ENCODE measurements around the gene DOCK11.
"Not testable (repeated sequence)": the region's sequence is repeated elsewhere in the genome, so short reads cannot be mapped to it uniquely, and the experiment has no call there.

DOCK11 gene

DNA sequence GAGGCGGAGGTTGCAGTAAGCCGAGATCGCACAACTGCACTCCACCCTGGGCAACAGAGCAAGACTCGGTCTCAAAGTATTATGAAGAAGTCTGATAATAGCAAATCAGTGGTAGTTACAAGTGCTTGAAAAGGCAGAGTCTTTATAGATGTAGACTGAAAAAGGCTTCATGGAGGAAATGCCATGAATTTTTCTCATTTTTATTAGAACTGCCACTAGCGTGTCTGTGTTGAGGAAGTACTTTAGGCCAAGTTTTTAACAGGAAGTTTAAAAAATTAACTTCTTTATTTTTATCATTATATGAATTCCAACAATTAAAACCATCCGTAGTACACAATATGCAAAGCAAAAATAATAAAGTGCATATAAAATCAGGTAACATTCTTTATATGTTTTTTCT is 199.0 kb downstream of the DOCK11 start:
- DNase-seq (ENCODE audit: low read depth in 2 of 2) = no peak

DNA sequence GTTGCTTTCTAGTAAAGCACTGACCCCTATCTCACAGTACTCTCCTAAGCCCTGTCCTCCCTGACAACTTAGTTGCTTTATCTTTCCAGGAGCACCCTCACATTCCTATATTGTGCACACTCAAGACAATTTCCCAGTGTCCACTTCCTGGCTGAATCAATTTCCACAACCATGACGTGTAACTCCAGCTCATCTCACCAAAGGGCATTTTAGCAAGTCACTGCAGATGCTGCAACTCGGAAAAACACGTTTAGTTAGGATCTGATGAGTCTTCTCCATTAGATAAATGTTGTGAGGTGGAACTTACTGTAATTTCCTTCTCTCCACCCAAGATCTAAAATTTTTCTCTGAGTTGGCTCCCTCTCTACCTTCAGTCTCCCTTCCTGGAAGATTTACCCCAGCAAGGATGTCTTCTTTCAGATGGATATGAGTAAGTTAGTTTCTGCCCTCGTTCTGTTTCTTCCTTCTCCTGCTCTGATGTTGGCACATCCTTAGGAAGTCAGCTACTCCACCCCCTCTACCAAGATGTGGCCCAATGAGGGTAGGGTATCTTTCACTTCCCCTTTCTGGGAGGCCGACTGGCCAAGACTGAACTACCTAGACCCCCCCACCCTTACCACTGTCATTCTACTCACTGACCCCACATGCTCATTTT is 203.0 kb downstream of the DOCK11 start:
- DNase-seq (ENCODE audit: low read depth in 2 of 2) = no peak

DNA sequence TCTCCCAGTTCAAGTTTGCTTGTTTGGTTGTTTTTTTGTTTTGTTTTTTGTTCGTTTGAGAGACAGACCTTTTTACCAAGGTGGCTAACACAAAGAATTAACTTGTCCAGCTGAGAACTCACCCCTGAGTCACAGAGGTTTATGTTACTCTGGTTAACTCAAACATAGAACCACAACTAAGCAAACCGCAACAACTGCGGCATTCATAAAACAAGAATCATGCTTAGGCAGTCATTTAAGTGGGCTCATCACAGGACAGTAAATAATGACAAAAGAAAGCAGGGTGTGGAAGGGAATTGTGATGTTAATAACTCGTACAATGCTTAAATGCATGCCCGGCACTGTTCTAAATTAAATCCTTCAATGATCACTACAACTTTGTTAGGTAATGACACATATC is 207.1 kb downstream of the DOCK11 start:
- DNase-seq (ENCODE audit: low read depth in 2 of 2) = no peak

GRCh38 chrX:118706681-118707080 is 211.1 kb downstream of the DOCK11 start:
- no peak for DNase-seq (ENCODE audit: low read depth in 2 of 2)

GRCh38 chrX:118714521-118714920 is 218.9 kb downstream of the DOCK11 start:
- no peak for DNase-seq (ENCODE audit: low read depth in 2 of 2)

DNA sequence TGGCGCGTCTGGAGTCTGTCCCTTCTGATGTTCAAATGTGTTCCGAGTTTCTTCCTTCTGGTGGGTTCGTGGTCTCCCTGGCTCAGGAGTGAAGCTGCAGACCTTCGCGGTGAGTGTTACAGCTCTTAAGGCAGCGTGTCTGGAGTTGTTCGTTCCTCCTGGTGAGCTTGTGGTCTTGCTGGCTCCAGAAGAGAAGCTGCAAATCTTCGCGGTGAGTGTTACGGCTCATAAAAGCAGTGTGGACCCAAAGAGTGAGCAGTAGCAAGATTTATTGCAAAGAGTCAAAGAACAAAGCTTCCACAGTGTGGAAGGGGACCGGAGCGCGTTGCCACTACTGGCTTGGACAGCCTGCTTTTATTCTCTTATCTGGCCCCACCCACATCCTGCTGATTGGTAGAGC is 220.3 kb downstream of the DOCK11 start:
- DNase-seq (ENCODE audit: low read depth in 2 of 2) = not testable (repeated sequence)

GRCh38 chrX:118716833-118717232 is 221.2 kb downstream of the DOCK11 start:
- not testable (repeated sequence) for DNase-seq (ENCODE audit: low read depth in 2 of 2)

GRCh38 chrX:118717678-118718391 is 222.2 kb downstream of the DOCK11 start:
- no peak for DNase-seq (ENCODE audit: low read depth in 2 of 2)

DNA sequence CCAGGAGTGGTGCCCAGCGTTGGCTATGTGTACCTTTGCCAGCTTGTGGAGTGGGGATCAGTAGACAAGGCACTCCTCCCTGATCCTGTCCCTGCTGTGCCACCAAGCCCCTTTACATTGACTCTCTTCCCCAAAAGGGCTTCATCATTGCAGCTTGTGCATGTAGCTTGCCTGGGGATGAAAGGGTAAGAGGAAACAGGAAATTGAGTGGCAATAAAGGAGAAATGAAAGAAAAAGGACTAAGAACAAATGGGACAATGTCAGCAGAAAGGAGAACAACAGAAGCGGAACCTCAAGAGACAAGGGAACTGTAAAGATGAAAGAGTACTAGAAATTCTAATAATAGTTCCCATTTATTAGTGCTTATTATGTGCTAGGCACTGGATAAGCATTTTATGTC is 223.1 kb downstream of the DOCK11 start:
- DNase-seq (ENCODE audit: low read depth in 2 of 2) = no peak

- DNase-seq (ENCODE audit: low read depth in 2 of 2) = no peak
Observed at GRCh38 chrX:118720058-118720707, 224.6 kb downstream of the DOCK11 start.

GRCh38 chrX:118723376-118723775 is 227.8 kb downstream of the DOCK11 start:
- DNase-seq (ENCODE audit: low read depth in 2 of 2) = no peak

GRCh38 chrX:118724365-118724764 is 228.8 kb downstream of the DOCK11 start:
- DNase-seq (ENCODE audit: low read depth in 2 of 2) = no peak

DNA sequence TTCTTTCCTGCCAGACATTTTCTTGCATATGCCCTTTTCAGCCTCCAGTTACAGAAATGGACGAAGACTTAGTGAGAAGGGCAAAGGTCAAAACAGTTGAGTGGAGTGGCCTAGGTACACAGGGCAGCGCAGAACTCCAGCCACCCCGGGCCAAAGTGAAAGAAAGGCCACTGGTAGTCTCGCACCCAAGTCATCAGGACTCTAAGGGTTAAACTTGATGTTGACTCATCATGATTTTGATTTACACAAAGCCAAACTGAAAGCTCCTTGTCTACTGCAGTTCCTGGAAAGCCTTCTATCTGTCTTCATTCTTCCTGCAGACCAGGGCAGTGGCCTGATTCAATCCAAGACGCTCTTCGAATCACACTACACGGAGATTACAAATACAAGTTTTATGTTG is 229.2 kb downstream of the DOCK11 start:
- no peak for DNase-seq (ENCODE audit: low read depth in 2 of 2)

DNA sequence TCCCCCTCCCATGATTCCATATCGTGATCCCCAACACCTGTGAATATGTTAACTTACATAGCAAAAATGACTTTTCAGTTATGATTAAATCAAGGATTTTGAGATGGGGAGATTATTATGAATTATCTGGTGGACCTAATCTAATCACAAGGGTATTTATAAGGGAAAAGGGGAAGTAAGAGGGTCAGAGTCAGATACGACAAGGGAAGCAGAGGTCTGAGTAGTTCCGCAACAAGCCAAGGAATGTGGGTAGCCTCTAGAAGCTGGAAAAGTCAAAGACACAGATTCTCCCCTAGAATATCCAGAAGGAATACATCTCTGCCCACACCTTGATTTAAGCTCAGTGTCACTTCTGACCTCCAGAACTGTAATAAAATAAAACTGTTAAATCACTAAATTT is 230.8 kb downstream of the DOCK11 start:
- no peak for DNase-seq (ENCODE audit: low read depth in 2 of 2)

DNA sequence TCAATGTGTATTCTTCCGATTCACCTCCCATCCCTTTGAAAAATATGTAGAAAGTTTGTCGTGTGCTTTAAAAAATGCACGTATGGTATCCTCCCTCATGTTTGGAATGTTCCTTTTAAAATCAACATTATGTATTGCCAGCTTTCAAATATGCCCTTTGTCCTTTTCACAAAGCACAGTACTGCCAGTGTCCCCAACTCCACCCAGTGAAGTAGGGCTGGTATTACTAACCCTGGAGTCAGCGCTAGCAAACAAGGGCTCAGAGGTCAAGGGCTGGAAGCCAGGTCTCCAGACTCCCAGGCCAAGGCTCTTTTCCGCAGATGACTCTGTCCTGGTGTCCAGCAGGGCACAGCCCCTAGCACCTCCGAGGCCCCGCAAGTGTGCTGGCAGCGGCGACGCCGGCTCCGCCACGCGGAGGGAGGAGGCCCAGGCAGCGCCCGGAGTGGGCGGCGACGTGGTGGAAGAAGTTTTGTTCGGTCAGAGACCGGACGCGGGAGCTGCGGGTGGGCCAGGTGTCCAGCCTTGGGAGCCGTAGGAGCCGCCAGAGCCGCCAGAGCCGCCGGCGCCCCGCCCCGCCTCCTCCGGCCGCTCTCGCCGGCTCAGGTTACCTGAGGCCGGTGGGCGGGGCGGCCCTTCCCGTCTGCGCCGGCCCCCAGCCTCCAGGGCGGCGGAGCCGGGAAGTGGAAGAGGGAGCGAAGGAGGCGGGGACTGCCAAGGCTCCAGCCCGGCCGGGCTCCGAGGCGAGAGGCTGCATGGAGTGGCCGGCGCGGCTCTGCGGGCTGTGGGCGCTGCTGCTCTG is 231.5 kb downstream of the DOCK11 start, which contains the start of gene IL13RA1:
Gene IL13RA1, plus strand, starts transcription at position 720 of the 799 bp plus-strand sequence. Its CDS starts 33 bp downstream, at position 753.
- no peak for DNase-seq (ENCODE audit: low read depth in 2 of 2)

DNA sequence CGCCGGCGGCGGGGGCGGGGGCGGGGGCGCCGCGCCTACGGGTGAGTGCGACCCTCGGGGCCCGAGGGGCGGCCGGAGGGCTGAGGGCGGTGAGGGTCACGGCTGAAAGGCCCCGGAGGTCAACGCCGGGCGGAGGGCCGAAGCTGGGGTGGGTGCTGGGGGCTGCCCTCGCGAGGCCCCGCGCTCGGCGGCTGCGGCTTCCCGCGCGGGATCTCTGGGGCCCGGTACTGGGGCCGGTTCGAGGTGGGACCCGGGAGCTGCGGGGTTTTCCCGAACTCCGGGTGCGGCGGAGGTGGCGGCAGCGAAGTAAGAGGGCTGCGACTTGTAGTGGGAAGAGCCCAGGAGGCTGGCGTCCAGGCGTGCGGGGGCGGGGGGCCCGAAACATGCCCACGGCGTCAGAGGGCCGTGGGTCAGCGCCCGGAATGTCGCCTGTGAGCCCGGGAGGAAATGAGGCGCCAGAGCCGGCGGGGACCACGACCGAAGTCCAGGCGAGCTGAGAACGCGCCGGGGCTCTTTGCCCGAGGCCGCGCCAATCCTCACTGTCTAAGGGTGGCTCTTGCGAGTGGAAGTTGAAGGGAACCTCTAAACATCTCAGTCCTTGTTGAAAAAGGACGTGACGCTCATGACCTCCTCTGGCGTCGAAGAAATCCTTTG is 232.2 kb downstream of the DOCK11 start:
- no peak for DNase-seq (ENCODE audit: low read depth in 2 of 2)

DNA sequence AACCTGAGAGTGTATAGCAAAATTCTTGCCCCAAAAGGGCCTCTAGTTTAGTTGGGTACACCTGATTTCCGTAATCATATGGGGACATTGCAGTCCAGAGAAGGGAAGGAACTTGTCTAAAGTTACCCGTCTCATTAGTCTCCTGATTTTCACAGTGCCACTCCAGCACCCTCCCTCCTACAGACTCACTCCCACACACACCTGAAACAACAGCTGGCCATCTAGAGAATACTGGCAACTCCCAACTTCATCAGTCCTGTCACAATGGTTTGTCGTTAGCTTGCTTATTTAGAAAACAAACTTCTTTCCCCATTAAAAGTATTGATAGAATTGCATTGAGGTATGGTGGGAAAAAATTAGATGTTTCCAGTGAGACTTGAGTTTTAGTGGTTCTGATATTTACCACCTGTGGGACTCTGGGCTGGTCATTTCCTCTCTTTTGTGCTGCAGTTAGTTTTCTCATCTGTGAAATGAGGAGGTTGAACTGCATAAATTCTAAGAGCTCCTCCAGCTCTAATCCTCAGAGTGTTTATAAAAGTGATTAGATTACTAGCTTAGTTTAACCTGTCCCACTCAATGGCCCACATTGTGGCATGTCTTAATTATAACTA is 233.5 kb downstream of the DOCK11 start:
- no peak for DNase-seq (ENCODE audit: low read depth in 2 of 2)

GRCh38 chrX:118730500-118731247 is 235.1 kb downstream of the DOCK11 start:
- DNase-seq (ENCODE audit: low read depth in 2 of 2) = no peak

DNA sequence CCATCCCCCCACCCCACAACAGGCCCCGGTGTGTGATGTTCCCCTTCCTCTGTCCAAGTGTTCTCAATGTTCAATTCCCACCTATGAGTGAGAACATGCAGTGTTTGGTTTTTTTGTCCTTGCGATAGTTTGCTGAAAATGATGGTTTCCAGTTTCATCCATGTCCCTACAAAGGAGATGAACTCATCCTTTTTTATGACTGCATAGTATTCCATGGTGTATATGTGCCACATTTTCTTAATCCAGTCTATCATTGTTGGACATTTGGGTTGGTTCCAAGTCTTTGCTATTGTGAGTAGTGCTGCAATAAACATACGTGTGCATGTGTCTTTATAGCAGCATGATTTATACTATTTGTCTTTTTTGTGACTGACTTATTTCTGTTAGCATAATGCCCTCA is 236.9 kb downstream of the DOCK11 start:
- DNase-seq (ENCODE audit: low read depth in 2 of 2) = not testable (repeated sequence)

GRCh38 chrX:118734909-118735308 is 239.3 kb downstream of the DOCK11 start:
- DNase-seq (ENCODE audit: low read depth in 2 of 2) = no peak
